K562 (cell line): ENCODE data around the gene AUNIP. TPM values are rescaled to one million over a fixed set of nuclear protein-coding genes. Genes with fewer than 3 reads are reported as not detected.
A peak's percentile ranks its signal among the peaks of the same experiment; 100 is the strongest.

Source experiments
- BDP1 ChIP-seq: IDR thresholded peaks from 3 replicates; pipeline ENCODE4 v1.6.1; 2011; ENCODE audit not compliant: insufficient read length, insufficient read depth
- CBX3 ChIP-seq, 2 experiments: IDR thresholded peaks; 1 replicate in 1 of 2; 2 replicates in 1 of 2; pipeline ENCODE4 v1.6.1; 2012; ENCODE audit warnings: inconsistent platforms in 2 of 2, low read length in 2 of 2, borderline replicate concordance in 1 of 2, control low read depth in 1 of 2
- NFE2L1 ChIP-seq: fragments of 450-650 bp; IDR thresholded peaks from 2 replicates; pipeline ENCODE4 v1.6.1; 2016; ENCODE audit warnings: missing genetic modification characterization, low read depth, mild to moderate bottlenecking, missing compliant biosample characterization, moderate library complexity, borderline replicate concordance
- RAD51 ChIP-seq: fragments of 450-650 bp; IDR thresholded peaks from 2 replicates; pipeline ENCODE4 v1.7.1; 2016; ENCODE audit warnings: low read depth, mild to moderate bottlenecking, borderline replicate concordance
- RBM25 ChIP-seq: fragments of 200-400 bp; formaldehyde crosslinking; IDR thresholded peaks from 2 replicates; pipeline ENCODE4 v1.6.1; 2018; ENCODE audit warnings: low read length, low read depth, moderate library complexity; ENCODE audit not compliant: severe bottlenecking
- ZFP30 ChIP-seq: fragments of 250-450 bp; sonication (Bioruptor Pico); IDR thresholded peaks from 2 replicates; pipeline ENCODE4 v1.8.0; 2022; ENCODE audit warnings: moderate library complexity, mild to moderate bottlenecking, inconsistent platforms, borderline replicate concordance
- ZNF696 ChIP-seq: fragments of 250-450 bp; sonication (Bioruptor Pico); conservative IDR thresholded peaks from 2 replicates; pipeline ENCODE4 v1.4.0; 2020; ENCODE audit warnings: mild to moderate bottlenecking, moderate library complexity
- polyA plus RNA-seq, 8 experiments: library from polyadenylated mRNA; depleted of rRNA in 4 of 8; stranded (reverse) in 5 of 8; unstranded in 3 of 8; fragments of >200 nt; fragmentation: Nextera tagmentation in 2 of 8; fragmentation: Illumina TruSeq in 1 of 8; extraction: Ambion mirVana in 2 of 8; extraction: Trizol in 1 of 8; gene quantifications; 2 replicates each; pipeline versions ENCODE4 v1.2.1 to v1.2.3, GENCODE V29; 2011 to 2014; ENCODE audit warnings: inconsistent platforms in 1 of 8, missing spikeins in 1 of 8
- total RNA-seq, 7 experiments: library from RNA; depleted of rRNA in 6 of 7; stranded (reverse); fragments of >200 nt in 6 of 7; fragmentation: Illumina TruSeq in 2 of 7; extraction: Trizol in 2 of 7; gene quantifications; 2 replicates each; pipeline versions ENCODE4 v1.2.1 to v1.2.3, GENCODE V29; 2011 to 2021; ENCODE audit warnings: low replicate concordance in 1 of 7
- TF ChIP-seq, protein P1 (sequence below): sonication (generic); formaldehyde crosslinking; IDR thresholded peaks from 2 replicates; pipeline ENCODE4 v1.8.0; 2022; ENCODE audit warnings: missing genetic modification reagents, mild to moderate bottlenecking, moderate library complexity, borderline replicate concordance
- TF ChIP-seq, protein P2 (sequence below): IDR thresholded peaks from 2 replicates; pipeline ENCODE4 v1.6.1; 2014; ENCODE audit warnings: antibody characterized with exemption
- TF ChIP-seq, protein P3 (sequence below): fragments of 450-650 bp; IDR thresholded peaks from 2 replicates; pipeline ENCODE4 v1.7.0; 2016; ENCODE audit warnings: borderline replicate concordance
- TF ChIP-seq, protein P4 (sequence below): fragments of 450-650 bp; IDR thresholded peaks from 2 replicates; pipeline ENCODE4 v1.6.1; 2016; ENCODE audit warnings: antibody characterized with exemption
- TF ChIP-seq, protein P5 (sequence below): fragments of 250-450 bp; sonication (Bioruptor Pico); IDR thresholded peaks from 2 replicates; pipeline ENCODE4 v1.5.0; 2021
- TF ChIP-seq, protein P6 (sequence below): sonication (generic); formaldehyde crosslinking; IDR thresholded peaks from 2 replicates; pipeline ENCODE4 v1.8.0; 2022; ENCODE audit warnings: mild to moderate bottlenecking, low read depth, missing genetic modification reagents
- TF ChIP-seq, protein P7 (sequence below): fragments of 250-450 bp; sonication (Bioruptor Pico); IDR thresholded peaks from 2 replicates; pipeline ENCODE4 v1.8.0; 2021; ENCODE audit warnings: moderate library complexity, mild to moderate bottlenecking, inconsistent platforms
- TF ChIP-seq, protein P8 (sequence below): fragments of 450-650 bp; formaldehyde crosslinking; IDR thresholded peaks from 2 replicates; pipeline ENCODE4 v1.4.0; 2020; ENCODE audit warnings: mild to moderate bottlenecking, moderate library complexity

The AUNIP gene
- total and polyA plus RNA-seq, 9 of the 15 experiments (the other 6 are each of a cell fraction or from before 2014, with no cell fraction given) = 12.1 to 53.8 (median 47.1) TPM

DNA sequence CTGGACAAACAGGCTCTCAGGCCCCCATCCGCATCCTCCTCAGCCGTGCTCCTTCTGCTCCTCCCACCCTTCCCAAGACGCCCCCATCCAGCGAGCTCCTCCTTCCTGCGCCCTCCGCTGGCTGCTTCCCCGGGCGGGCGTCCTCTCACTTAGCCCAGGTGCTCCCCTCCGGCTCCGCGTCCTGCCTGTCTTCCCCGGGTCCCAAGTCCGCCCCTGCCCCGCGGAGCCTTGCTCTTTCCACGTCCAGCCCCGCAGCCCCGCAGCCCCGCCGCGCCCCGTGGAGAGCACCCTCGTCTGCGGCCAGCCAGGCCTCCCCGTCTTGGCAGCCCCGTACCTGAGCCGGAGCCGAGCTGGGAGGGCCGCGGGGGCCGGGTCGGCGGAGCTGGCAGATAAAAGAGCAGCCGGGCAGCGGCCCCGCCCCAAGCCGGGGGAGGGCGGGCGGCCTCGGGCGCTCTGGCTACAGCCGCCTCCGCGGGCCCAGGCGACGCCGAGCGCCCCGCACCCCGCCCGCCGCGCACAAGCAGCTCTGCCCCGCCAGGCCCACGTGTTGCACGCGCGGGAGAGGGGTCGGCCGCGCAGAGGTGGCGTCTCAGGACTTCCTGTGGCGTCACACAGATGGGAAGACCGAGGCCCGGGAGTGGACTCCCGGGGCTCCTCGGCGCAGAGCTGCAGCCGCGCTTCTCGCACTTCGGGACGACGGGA is 16.0 kb upstream of the AUNIP start, which contains the start of gene PAQR7 (continued):
- TF ChIP-seq, protein P1, sequence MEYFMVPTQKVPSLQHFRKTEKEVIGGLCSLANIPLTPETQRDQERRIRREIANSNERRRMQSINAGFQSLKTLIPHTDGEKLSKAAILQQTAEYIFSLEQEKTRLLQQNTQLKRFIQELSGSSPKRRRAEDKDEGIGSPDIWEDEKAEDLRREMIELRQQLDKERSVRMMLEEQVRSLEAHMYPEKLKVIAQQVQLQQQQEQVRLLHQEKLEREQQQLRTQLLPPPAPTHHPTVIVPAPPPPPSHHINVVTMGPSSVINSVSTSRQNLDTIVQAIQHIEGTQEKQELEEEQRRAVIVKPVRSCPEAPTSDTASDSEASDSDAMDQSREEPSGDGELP = peak; percentile 80; the same call in 1 of the 2 replicates
- TF ChIP-seq, protein P2, sequence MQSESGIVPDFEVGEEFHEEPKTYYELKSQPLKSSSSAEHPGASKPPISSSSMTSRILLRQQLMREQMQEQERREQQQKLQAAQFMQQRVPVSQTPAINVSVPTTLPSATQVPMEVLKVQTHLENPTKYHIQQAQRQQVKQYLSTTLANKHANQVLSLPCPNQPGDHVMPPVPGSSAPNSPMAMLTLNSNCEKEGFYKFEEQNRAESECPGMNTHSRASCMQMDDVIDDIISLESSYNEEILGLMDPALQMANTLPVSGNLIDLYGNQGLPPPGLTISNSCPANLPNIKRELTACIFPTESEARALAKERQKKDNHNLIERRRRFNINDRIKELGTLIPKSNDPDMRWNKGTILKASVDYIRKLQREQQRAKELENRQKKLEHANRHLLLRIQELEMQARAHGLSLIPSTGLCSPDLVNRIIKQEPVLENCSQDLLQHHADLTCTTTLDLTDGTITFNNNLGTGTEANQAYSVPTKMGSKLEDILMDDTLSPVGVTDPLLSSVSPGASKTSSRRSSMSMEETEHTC = no peak
- TF ChIP-seq ZNF696 (CRISPR knock-in tag) (no peak), RBM25 (no peak), CBX3 (IDR thresholded peaks at IDR 0.05; ENCODE audit: borderline replicate concordance in 1 of 2, low read length in 2 of 2) (no peak; a peak in 1 of 3 replicates), BDP1 (no peak), NFE2L1 (tag) (no peak), ZFP30 (CRISPR knock-in tag) (no peak), RAD51 (no peak)
- TF ChIP-seq, protein P3, sequence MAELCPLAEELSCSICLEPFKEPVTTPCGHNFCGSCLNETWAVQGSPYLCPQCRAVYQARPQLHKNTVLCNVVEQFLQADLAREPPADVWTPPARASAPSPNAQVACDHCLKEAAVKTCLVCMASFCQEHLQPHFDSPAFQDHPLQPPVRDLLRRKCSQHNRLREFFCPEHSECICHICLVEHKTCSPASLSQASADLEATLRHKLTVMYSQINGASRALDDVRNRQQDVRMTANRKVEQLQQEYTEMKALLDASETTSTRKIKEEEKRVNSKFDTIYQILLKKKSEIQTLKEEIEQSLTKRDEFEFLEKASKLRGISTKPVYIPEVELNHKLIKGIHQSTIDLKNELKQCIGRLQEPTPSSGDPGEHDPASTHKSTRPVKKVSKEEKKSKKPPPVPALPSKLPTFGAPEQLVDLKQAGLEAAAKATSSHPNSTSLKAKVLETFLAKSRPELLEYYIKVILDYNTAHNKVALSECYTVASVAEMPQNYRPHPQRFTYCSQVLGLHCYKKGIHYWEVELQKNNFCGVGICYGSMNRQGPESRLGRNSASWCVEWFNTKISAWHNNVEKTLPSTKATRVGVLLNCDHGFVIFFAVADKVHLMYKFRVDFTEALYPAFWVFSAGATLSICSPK = no peak
- TF ChIP-seq, protein P4, sequence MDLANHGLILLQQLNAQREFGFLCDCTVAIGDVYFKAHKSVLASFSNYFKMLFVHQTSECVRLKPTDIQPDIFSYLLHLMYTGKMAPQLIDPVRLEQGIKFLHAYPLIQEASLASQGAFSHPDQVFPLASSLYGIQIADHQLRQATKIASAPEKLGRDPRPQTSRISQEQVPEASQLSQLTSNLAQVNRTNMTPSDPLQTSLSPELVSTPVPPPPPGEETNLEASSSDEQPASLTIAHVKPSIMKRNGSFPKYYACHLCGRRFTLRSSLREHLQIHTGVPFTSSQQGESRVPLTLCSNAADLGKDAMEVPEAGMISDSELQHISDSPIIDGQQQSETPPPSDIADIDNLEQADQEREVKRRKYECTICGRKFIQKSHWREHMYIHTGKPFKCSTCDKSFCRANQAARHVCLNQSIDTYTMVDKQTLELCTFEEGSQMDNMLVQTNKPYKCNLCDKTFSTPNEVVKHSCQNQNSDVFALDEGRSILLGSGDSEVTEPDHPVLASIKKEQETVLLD = peak; percentile 60; the same call in 1 of the 2 replicates
- TF ChIP-seq, protein P5, sequence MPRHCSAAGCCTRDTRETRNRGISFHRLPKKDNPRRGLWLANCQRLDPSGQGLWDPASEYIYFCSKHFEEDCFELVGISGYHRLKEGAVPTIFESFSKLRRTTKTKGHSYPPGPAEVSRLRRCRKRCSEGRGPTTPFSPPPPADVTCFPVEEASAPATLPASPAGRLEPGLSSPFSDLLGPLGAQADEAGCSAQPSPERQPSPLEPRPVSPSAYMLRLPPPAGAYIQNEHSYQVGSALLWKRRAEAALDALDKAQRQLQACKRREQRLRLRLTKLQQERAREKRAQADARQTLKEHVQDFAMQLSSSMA (CRISPR knock-in tag) = no peak
- TF ChIP-seq, protein P6, sequence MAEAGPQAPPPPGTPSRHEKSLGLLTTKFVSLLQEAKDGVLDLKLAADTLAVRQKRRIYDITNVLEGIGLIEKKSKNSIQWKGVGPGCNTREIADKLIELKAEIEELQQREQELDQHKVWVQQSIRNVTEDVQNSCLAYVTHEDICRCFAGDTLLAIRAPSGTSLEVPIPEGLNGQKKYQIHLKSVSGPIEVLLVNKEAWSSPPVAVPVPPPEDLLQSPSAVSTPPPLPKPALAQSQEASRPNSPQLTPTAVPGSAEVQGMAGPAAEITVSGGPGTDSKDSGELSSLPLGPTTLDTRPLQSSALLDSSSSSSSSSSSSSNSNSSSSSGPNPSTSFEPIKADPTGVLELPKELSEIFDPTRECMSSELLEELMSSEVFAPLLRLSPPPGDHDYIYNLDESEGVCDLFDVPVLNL (CRISPR knock-in tag) = 0 out of 2 replicates have a peak, but pooled peaks have one; percentile 51
- TF ChIP-seq, protein P7, sequence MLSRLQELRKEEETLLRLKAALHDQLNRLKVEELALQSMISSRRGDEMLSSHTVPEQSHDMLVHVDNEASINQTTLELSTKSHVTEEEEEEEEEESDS (CRISPR knock-in tag) = no peak
- TF ChIP-seq, protein P8, sequence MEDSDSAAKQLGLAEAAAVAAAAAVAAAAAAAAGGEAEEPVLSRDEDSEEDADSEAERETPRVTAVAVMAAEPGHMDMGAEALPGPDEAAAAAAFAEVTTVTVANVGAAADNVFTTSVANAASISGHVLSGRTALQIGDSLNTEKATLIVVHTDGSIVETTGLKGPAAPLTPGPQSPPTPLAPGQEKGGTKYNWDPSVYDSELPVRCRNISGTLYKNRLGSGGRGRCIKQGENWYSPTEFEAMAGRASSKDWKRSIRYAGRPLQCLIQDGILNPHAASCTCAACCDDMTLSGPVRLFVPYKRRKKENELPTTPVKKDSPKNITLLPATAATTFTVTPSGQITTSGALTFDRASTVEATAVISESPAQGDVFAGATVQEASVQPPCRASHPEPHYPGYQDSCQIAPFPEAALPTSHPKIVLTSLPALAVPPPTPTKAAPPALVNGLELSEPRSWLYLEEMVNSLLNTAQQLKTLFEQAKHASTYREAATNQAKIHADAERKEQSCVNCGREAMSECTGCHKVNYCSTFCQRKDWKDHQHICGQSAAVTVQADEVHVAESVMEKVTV (CRISPR knock-in tag) = no peak
